Measurements from ENCODE around the gene RNF213.

RNF213 gene

DNA sequence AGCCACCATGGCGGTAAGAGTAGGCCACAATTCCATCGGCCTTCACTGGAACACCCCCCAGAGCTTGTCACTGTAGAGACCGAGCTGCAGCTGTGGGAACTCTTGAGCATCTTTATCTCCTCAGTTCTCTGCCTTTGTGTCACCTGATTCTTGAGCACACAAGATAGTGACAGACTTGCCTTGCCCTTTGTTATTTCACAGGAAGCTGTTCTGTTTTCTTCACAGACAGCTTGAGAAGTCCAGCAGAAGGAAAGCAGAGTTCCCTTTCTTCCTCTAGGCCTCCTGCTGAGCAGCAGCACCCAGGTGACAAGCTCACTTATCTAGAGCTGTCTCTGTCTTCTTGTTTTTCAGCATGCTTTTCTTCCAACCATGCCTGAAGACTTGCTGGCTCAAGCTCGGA is 115.9 kb downstream of the RNF213 start:
- DNase-seq: no peak

DNA sequence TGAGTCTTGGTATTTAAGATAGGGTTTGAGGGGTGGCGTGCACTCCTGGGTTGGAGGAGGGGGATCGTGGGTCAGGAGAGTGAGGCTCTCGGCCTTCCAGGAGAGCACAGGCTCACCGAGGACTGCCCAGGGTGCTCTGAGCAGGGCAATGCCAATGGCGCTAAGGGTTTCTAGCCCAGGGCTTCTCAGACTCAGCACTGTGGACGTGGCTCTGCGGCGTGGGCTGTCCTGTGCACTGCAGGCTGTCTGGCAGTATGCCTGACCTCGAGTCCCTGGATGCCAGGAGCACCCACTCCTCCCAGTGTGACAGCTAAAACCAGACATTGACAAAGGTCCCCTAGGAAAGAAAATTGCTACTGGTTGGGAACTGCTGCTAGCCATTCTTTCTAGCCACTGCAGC is 117.1 kb downstream of the RNF213 start:
- no peak for DNase-seq

DNA sequence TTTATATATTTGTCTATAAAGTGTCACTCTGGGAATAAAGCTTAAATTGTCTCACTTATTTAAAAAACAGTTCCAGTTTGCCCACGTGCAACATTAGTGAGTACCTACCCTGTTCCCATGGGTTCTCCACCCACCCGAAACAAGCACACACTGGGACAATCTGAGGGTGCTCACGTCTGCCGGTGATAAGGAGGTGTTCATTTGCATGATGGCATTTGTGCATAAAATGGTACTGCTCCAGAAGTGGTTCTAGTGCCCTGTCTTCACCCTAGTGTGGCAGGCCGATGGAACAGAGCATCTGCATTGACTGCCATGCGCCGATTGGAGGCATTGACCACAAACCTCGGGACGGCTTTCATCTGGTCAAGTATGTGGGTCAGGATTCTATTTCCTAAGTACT is 118.7 kb downstream of the RNF213 start:
- DNase-seq: no peak

DNA sequence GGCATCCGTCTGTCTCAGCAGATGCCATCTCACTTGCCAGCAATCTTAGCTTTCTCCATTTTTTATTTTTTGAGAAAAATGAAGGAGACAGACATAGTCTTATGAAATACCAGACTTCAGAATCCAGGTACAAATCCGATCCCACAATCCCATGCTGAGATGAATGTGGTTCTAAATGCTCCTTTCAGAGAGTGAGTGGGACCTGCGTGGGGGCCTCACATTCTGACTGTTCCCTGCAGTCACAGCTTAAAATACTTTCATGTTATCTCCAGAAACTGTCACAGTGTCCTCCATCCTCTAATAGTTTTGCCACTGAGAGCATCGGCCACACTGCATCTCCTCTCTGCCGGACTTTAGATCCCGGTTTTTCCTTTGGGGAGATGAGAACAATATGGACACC is 119.4 kb downstream of the RNF213 start:
- DNase-seq: no peak

DNA sequence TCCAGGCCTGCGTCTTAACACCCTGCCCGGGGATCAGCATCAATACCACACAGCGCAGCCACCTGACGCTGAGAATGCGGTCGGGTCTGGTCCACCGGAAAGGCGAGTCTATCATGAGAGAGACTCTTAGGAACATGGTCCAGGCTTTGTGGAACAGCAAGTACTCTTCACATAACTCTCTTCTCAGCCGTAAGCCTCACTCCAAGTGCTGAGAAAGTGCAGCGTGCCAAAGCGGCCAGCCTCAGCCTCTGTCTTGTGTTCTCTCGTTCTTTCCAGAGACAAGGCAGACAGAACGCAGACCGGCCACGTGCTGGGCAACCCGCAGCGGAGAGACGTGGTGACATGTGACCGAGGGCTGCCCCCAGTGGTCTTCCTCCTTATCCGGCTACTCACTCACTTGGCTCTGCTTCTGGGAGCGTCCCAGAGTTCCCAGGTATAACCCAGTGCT is 119.9 kb downstream of the RNF213 start:
- no peak for DNase-seq

DNA sequence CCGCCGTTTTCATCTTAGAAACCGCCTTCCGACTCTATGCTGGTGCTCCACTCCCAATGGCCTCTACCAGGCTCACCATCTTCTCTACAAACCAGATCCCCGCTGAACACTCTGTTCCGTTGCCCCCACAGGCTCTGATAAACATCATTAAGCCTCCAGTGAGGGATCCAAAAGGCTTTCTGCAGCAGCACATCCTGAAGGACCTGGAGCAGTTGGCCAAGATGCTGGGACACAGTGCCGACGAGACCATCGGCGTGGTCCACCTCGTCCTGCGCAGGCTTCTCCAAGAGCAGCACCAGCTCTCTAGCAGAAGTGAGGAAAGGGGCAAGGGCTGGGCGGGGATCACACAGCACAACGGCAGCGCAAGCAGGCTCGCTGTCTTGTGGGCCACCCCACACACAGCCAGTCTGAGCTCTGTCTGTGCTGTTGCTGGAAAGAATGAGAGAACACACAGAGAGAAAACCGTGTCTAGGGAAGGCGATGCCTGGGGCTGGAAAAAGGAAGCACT is 120.8 kb downstream of the RNF213 start:
- no peak for DNase-seq

DNA sequence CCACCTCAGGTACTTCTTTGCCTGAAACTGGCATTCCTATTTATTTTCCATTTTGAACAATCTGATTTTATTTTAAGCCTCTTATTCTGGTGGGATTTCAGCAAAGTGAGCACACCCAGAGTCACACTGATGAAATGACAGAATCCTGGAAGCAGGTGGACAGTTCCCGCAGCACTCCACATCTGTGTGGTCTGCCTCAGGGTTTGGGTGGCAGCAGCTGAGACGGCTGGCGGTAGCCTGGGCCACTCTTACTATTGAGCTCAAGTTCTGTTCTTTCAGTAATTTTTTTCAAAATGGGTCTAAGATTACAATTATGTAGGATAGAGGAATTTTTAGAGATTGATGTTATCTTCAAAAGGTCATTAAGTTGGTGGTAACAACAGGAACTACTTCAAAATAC is 121.8 kb downstream of the RNF213 start:
- no peak for DNase-seq

DNA sequence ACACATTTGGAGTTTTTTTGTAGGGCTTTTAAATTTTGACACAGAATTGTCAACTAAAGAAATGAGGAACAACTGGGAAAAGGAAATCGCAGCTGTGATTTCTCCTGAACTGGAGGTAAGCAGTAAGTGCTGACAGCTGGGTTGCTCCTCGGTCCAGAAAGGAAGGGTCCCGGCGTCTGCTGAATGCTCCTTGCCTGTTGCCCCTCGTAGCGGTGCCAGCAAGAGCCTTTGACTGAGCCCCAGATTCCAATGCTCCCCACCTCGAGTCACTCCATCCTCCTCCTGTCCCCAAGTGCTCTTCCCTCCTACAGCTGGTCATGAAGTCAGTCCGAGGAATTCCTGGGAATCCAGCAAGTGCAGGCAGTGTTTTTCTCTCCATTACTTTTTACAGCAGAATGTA is 122.3 kb downstream of the RNF213 start:
- no peak for DNase-seq

DNA sequence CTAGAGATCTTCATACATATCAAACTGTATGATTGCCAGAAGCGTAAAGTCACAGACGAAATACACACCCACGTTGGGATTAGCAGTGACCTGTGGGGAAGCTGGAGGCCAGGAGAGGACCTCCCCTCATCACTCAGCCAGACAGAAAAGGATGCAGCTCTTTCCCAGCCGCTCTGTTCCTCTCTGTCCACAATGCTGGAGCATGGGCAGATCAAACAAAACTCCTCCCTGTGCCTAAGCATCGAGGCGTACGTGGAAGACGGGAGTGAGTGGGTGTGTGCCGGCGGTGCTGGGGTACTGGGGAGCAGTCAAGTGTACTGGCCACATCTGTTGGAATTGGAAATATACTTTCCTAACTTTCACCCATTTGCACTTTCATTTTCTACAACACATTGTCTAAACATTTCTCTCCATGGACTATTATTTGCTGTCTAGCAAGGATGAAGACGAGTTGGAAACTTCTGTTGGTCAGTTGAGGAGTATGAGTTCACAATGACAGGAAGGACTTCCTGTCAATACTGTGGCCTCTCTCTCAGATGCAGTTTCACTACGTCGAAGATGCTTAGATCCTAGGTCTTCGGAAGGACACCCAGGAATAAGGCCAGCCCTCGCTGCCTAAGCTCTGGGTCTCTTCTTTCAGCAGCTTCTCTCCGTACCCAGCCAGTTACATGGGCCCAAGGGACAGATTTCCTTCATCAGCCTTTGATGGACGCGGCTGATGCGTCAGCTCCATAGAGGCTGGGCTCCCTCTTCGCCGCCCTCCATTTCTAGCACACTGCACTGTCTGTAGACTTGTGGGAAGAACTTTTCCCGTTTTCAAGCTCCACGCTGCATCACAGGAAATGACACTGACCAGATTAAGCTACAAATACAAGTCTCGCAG is 123.7 kb downstream of the RNF213 start:
- DNase-seq: no peak

DNA sequence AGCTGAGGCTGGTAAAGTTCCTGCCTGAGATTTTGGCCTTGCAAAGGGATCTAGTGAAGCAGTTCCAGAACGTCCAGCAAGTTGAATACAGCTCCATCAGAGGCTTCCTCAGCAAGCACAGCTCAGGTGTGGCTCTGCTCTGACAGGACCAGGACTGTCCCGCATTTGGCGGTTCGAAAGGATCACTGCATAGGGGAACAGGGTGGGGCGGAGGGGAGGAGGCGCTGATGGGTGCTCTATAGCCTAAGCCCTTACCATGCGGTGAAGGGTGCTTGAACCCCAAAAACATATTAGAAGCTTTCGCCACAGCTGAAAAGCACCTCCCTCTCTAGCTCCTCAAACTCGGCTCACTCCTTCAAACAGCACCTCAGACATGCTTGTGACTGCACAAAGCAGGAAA is 124.4 kb downstream of the RNF213 start:
- no peak for DNase-seq

DNA sequence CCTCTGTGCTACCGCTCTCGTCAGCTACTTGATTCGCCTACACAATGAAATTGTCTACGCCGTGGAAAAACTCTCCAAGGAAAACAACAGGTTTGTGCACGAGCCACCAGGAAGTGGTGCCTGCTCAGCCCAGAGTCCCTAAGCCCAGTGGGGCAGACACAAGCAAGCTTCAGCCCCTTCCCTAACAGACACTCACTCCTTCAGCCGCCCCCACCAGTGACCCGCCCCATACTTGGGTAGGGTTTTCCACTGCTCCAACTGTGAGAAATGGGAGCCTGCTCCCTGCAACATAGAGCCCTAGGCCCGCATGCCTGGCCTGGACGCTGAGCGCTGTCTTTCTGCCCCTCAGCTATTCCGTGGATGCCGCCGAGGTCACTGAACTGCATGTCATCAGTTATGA is 125.7 kb downstream of the RNF213 start:
- DNase-seq: no peak

DNA sequence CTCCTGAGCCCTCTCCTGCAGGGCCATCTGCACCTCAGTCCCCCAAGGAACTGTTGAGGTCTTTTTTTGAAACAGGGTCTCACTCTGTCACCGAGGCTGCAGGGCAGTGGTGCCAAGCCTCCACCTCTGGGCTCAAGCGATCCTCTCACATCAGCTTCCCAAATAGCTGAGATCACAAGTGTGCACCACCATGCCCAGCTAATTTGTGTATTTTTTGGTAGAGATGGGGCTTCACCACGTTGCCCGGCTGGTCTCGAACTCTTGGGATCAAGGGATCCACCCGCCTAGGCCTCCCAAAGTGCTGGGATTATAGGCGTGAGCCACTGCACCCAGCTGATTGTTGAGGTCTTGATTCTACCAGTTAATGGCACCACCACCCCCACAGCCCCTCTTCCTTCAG is 126.4 kb downstream of the RNF213 start:
- DNase-seq: no peak

DNA sequence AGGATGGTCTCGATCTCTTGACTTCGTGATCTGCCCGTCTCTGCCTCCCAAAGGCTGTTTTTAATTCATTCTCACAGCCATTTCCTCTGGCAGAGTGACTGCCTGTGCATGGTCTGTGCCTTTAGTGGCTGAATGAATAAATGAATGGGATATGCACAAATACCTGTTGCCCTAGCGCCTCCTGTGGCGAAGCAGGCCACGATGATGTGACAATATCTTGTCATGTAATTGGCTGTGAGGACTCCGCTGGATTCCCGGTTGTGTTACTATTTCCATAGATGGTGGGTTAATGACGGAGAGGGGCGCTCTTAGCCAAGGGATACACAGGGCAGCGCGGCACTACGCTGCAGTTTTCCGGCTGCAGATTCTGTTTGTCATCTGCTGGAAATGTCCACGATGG is 127.5 kb downstream of the RNF213 start:
- DNase-seq: no peak

DNA sequence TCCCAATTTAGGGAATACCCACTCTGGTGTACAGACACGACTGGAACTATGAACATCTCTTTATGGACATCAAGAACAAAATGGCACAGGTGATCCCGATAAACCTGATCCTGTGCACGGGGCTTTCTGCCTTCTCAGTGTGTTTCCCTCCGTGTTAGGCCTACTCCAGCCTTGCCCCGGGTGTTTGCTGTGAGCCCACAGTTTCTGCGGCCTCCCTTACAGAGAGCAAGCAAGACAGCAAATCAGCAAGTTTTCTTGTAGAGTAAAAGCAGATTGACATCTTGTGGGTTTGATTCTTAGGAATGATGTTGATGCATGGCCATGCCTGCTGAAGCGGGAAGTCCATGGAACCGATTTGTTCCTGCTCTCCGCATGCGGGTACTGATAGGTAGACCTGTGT is 127.9 kb downstream of the RNF213 start:
- DNase-seq: no peak

DNA sequence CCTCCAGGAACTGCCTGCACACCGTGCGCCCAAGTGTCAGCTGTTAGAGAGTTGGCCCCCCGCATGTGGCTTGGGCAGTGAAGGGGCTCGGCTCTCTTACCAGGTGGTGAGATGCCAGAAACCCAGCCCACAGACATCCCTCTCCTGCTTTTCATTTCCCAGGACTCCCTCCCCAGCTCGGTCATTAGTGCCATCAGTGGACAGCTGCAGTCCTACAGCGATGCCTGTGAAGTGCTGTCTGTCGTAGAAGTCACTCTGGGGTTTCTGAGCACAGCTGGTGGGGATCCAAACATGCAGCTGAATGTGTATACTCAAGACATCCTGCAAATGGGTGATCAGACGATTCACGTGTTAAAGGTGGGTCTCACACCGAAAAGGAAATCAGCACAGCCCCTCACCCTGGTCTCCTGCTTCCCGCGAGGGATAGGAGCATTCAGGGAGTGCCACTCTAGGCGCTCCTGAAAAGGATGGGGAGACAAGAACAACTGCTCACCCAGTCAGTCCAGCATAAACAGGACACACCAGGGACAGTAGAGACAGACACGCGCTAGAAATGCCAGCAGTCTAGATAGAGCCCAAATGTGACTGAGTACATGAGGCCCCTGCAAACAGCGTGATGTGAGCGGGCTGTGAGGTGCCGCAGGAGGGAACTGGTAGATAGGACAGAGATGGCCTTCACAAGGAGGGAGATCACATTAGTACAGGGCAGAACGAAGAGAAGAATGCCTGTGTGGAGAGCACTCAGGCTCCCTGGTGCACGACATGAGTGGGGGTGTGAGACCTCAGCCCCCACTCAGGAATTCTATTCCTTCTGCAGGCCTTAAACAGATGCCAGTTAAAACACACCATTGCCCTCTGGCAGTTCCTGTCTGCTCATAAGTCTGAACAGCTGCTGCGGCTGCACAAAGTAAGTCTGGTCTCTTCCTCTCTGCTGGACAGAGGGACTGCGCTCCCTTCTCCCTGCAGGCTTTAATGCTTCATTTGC is 128.7 kb downstream of the RNF213 start:
- no peak for DNase-seq

DNA sequence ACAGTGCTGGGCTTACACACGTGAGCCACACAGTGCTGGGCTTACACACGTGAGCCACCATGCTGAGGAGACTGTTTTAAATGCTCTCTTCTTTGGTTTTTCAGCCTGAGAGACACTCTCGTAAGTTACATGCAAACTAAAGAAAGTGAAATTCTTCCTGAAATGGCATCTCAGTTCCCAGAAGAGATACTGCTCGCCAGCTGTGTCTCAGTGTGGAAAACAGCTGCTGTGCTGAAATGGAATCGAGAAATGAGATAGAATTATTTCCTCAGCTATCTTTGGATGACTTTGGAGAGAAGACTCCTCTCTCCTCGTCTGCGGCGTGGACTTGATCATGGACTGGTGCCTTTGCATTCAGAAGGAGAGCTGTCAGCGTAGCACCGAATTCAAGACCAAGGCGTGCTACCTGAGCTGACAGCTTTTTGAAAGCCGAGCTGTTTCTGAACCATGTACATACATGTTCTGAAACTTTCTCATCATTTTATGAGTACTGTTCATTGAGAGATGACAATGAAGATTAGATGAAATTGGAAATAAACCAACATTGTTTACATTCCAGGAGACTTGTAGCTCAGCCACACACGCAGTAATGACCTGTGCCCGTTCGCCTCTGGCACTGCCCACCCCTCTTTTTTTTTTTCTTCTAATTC is 132.7 kb downstream of the RNF213 start:
- no peak for DNase-seq

DNA sequence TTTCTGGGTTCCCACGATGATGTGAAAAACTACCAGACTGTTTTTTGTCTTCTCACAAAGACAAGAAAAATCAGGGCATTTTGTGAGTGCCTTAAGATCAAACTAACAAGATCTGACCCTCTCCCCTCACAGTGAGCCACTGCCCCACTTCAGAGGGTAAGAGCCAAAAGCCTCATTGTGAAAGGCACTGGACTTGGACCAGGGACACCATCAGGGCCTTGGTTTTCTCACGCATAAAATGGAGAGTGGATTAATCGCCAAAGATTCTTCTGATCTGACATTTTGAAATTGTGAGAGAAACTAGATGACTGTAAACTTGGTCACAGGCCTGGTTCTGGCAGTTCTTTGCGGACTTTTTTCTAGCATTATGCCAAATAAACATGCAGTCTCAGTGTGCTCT is 133.3 kb downstream of the RNF213 start:
- no peak for DNase-seq

DNA sequence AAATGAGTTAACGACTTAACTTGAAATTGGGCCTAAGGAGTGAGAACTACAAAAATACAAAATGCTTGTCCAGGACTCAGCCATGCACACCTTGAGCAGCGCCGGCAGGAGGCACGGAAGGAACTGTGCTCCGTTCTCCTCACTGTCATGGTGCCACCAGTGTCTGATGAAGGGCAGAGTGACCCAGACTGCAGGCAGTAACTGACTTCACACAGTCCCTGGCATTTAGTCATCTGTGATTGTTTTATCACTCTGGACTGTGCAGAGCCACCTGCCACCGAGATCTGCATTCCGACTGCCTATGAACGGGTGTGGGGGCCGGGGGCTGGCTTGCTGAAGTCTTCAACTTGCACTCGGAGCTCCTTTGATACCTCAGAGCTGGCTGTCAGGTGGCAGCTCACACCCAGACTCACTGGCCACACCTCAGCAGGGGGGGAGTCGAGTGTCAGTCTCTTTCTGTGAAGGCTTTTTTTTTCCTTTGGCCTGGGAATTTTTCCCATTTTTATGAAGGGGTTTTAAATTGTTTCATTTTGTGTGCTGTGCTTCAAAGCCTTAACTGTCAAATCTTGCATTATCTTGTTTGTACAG is 134.1 kb downstream of the RNF213 start:
- DNase-seq: no peak

DNA sequence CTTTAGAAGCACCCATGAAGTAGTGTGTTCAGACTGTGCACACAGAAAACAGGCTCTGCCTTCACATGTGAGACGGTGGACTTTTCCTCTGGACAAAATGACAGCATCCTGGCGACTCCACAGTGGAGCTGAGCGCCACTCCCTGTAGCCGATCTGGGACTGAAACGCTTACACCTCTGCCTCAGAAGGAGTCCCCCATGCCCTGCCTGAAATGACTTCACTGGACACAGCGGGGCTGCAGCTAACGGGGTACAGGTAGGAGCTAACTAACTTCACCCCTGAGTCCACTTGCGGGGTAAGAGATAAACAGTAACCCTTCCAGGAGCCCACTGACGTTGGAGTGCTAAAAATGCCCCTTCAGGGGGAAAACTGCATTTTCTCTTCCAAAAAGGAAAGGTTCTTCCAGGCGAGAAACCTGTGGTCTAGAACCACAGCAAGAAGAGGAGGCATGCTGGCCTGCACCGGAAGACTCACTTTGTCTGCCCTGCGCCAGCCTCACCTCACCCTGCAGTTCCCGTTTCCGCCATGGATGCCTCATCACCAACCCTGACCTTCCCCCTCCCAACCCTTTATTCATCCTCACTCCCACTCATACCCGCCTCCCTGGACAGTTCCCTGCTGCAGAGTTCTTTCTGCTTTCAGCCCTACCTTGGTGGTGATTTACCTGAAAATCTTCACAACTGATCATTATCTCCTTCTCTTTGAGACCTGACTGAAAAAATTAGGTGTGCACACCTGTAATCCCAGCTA is 134.9 kb downstream of the RNF213 start:
- no peak for DNase-seq

DNA sequence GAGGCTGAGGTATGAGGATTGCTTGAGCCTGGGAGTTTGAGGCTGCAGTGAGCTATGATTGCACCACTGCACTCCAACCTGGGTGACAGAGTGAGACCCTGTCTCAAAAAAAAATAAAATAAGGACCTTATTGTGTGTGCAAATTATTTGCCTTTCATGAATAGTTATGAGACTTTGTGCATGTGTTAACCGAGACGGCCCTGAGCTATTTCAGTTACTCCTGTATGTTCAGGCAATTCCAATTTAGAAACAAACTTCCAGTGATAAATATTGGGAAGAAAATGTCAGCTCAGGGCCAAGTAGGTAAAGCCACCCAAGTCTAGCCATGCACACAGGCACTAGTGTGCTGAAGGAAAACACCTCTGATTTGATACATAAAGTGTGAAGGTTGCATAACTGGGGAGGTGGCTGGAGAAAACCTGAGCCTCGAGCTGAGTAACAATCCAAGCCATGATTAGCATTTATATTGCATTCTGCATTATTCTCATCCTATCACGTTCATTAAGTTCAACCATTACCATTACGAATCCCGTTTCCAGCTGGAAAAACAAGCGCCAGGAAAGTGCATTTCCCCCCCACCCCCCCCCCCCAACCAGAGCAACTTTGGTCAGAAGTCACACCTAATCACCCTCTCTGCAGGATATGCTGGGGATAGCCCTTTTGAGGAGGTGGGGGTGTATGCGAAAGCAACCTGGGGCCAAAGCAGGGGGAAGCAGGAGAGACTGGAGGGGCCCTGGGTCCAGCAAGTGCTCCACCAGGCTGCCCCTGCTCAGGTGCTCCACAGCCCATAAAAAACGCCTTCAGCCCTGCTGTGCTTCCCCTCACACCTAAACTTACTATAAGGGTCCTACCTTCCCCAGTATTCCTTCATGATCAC is 135.7 kb downstream of the RNF213 start:
- DNase-seq: no peak

DNA sequence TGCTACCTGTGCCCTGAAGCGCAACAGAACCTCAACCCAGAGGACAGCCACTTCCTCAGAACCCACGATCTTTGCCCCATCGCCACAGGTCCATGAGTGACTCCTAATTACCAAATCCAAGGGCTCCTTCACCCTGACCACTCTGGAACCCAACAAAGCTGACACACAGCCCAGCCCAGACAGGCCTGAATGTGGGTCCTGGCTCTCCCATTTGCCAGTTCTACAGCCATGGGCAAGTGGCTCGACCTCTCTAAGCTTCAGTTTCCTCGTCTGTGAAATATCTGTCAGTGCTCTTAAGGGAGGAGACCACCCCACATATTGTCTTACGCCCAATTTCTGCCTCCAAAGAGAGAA is 136.4 kb downstream of the RNF213 start:
- no peak for DNase-seq

Measured in CD4-positive, alpha-beta T cell treated with Interleukin-6 for 4 hours (primary cell).